GM23338 (cell line): ENCODE results near the gene KDM6B. TPM values are rescaled to one million over a fixed set of nuclear protein-coding genes. Genes with fewer than 3 reads are reported as not detected.

Experiments
- ATAC-seq: fragments of 200-7000 bp; cut with Tn5 transposase; 3 replicates; pipeline ENCODE4 v1.9.1; 2020
- DNase-seq: peaks from one replicate; pipeline ENCODE4 v3.0.0-alpha.2; 2015; ENCODE audit warnings: low spot score
- H2AFZ ChIP-seq: fragments of 200-600 bp; sonication (generic); 2 replicates; pipeline ENCODE4 v1.8.0; 2016; ENCODE audit warnings: antibody characterized with exemption, mild to moderate bottlenecking, moderate library complexity
- H3F3A ChIP-seq: fragments of 200-600 bp; sonication (generic); replicated peaks from 2 replicates; pipeline ENCODE4 v1.8.0; 2017; ENCODE audit warnings: antibody characterized with exemption, mixed run types, low read depth
- H3K27ac ChIP-seq: fragments of 200-600 bp; sonication (generic); 2 replicates; pipeline ENCODE4 v1.6.1; 2016; ENCODE audit warnings: low read depth
- H3K27me3 ChIP-seq: fragments of 200-600 bp; sonication (generic); 2 replicates; pipeline ENCODE4 v1.8.0; 2016; ENCODE audit warnings: mild to moderate bottlenecking, mixed run types, moderate library complexity; ENCODE audit not compliant: insufficient read depth
- H3K36me3 ChIP-seq: fragments of 200-600 bp; sonication (generic); 2 replicates; pipeline ENCODE4 v1.8.0; 2016; ENCODE audit warnings: mild to moderate bottlenecking; ENCODE audit not compliant: insufficient read depth
- H3K4me1 ChIP-seq: fragments of 200-600 bp; sonication (generic); 2 replicates; pipeline ENCODE4 v1.8.0; 2016; ENCODE audit warnings: mild to moderate bottlenecking, moderate library complexity; ENCODE audit not compliant: insufficient read depth
- H3K4me2 ChIP-seq: fragments of 200-600 bp; sonication (generic); 2 replicates; pipeline ENCODE4 v1.7.1; 2017; ENCODE audit warnings: mixed run types
- H3K4me3 ChIP-seq: fragments of 200-600 bp; sonication (generic); 2 replicates; pipeline ENCODE4 v1.6.1; 2016; ENCODE audit warnings: mixed run types
- H3K79me2 ChIP-seq: fragments of 200-600 bp; sonication (generic); replicated peaks from 2 replicates; pipeline ENCODE4 v1.8.0; 2017; ENCODE audit warnings: mild to moderate bottlenecking; ENCODE audit not compliant: insufficient read depth
- H3K9me2 ChIP-seq: fragments of 200-600 bp; sonication (generic); 2 replicates; pipeline ENCODE4 v1.8.0; 2017; ENCODE audit not compliant: insufficient read depth
- H4K20me1 ChIP-seq: fragments of 200-600 bp; sonication (generic); replicated peaks from 2 replicates; pipeline ENCODE4 v1.8.0; 2017; ENCODE audit warnings: mild to moderate bottlenecking; ENCODE audit not compliant: insufficient read depth
- H3K27ac Mint-ChIP-seq: 2 replicates; pipeline ENCODE4 v1.8.0; 2020; ENCODE audit warnings: inconsistent platforms, mild to moderate bottlenecking, moderate library complexity, mixed read lengths
- H3K27me3 Mint-ChIP-seq: 3 replicates; pipeline ENCODE4 v1.8.0; 2022; ENCODE audit warnings: low read depth, mild to moderate bottlenecking, moderate library complexity, mixed read lengths, inconsistent platforms; ENCODE audit not compliant: insufficient read depth, poor library complexity
- H3K36me3 Mint-ChIP-seq: 3 replicates; pipeline ENCODE4 v1.8.0; 2021; ENCODE audit warnings: low read depth, mild to moderate bottlenecking, inconsistent platforms, moderate library complexity, mixed read lengths
- H3K4me1 Mint-ChIP-seq: 3 replicates; pipeline ENCODE4 v1.8.0; 2020; ENCODE audit warnings: mild to moderate bottlenecking, inconsistent platforms, mixed read lengths
- H3K4me3 Mint-ChIP-seq: 3 replicates; pipeline ENCODE4 v1.8.0; 2021; ENCODE audit warnings: moderate library complexity, mild to moderate bottlenecking, inconsistent platforms, mixed read lengths
- H3K9me3 Mint-ChIP-seq: 3 replicates; pipeline ENCODE4 v1.8.0; 2020; ENCODE audit warnings: moderate library complexity, mild to moderate bottlenecking, inconsistent platforms, mixed read lengths
- CREB1 ChIP-seq: fragments of 250-450 bp; sonication (Bioruptor Pico); IDR thresholded peaks from 2 replicates; pipeline ENCODE4 v1.5.0; 2020; ENCODE audit warnings: low read depth, mild to moderate bottlenecking, moderate library complexity
- EZH2 ChIP-seq: fragments of 200-600 bp; sonication (generic); IDR thresholded peaks from one replicate; pipeline ENCODE4 v1.8.0; 2017; ENCODE audit warnings: antibody characterized with exemption, mild to moderate bottlenecking, low read depth; ENCODE audit not compliant: unreplicated experiment
- EZH2phosphoT487 ChIP-seq: fragments of 200-600 bp; sonication (generic); IDR thresholded peaks from one replicate; pipeline ENCODE4 v1.8.1; 2018; ENCODE audit warnings: antibody characterized with exemption; ENCODE audit not compliant: unreplicated experiment
- JUNB ChIP-seq: IDR thresholded peaks from one replicate; pipeline ENCODE4 v1.6.1; 2016; ENCODE audit warnings: antibody characterized with exemption; ENCODE audit not compliant: unreplicated experiment
- NANOG ChIP-seq: IDR thresholded peaks from 2 replicates; pipeline ENCODE4 v1.6.1; 2016; ENCODE audit warnings: antibody characterized with exemption, borderline replicate concordance
- POLR2AphosphoS5 ChIP-seq: IDR thresholded peaks from 2 replicates; pipeline ENCODE4 v1.6.1; 2016; ENCODE audit warnings: antibody characterized with exemption, low read depth
- STAT1 ChIP-seq: IDR thresholded peaks from one replicate; pipeline ENCODE4 v1.6.1; 2016; ENCODE audit warnings: antibody characterized with exemption; ENCODE audit not compliant: unreplicated experiment
- ZNF114 ChIP-seq: fragments of 250-450 bp; sonication (Bioruptor Pico); IDR thresholded peaks from 2 replicates; pipeline ENCODE4 v1.5.0; 2020; ENCODE audit warnings: mild to moderate bottlenecking, moderate library complexity
- ZNF331 ChIP-seq: fragments of 250-450 bp; sonication (Bioruptor Pico); IDR thresholded peaks from 2 replicates; pipeline ENCODE4 v1.5.0; 2020; ENCODE audit warnings: low read depth, mild to moderate bottlenecking, moderate library complexity
- polyA plus RNA-seq: library from polyadenylated mRNA; unstranded; fragments of >200 nt; fragmentation: Nextera tagmentation; extraction: Ambion mirVana; gene quantifications from 2 replicates; pipeline ENCODE4 v1.2.1, GENCODE V29; 2016
- total RNA-seq: library from RNA; depleted of rRNA; stranded (reverse); fragments of >200 nt; shearing (Covaris generic); gene quantifications from 2 replicates; pipeline ENCODE4 v1.2.3, GENCODE V29; 2014
- TF ChIP-seq, protein P1 (sequence below): IDR thresholded peaks from 2 replicates; pipeline ENCODE4 v1.6.1; 2016; ENCODE audit warnings: antibody characterized with exemption
- TF ChIP-seq, protein P2 (sequence below): IDR thresholded peaks from one replicate; pipeline ENCODE4 v1.6.1; 2018; ENCODE audit warnings: antibody characterized with exemption; ENCODE audit not compliant: unreplicated experiment
- TF ChIP-seq, protein P3 (sequence below): fragments of 250-450 bp; sonication (Bioruptor Pico); IDR thresholded peaks from 2 replicates; pipeline ENCODE4 v1.5.0; 2020; ENCODE audit warnings: mild to moderate bottlenecking, moderate library complexity
- TF ChIP-seq, protein P4 (sequence below), 2 experiments: fragments of 200-600 bp in 1 of 2; sonication (generic) in 1 of 2; conservative IDR thresholded peaks; 2 replicates each; pipeline versions ENCODE4 v1.5.1 to v1.6.1; 2016 to 2017; ENCODE audit warnings: antibody characterized with exemption in 2 of 2, low read depth in 2 of 2, mild to moderate bottlenecking in 2 of 2, moderate library complexity in 1 of 2

KDM6B gene
- total and polyA plus RNA-seq, 2 experiments from 2014 or later, result 1.1 to 1.4 TPM

DNA sequence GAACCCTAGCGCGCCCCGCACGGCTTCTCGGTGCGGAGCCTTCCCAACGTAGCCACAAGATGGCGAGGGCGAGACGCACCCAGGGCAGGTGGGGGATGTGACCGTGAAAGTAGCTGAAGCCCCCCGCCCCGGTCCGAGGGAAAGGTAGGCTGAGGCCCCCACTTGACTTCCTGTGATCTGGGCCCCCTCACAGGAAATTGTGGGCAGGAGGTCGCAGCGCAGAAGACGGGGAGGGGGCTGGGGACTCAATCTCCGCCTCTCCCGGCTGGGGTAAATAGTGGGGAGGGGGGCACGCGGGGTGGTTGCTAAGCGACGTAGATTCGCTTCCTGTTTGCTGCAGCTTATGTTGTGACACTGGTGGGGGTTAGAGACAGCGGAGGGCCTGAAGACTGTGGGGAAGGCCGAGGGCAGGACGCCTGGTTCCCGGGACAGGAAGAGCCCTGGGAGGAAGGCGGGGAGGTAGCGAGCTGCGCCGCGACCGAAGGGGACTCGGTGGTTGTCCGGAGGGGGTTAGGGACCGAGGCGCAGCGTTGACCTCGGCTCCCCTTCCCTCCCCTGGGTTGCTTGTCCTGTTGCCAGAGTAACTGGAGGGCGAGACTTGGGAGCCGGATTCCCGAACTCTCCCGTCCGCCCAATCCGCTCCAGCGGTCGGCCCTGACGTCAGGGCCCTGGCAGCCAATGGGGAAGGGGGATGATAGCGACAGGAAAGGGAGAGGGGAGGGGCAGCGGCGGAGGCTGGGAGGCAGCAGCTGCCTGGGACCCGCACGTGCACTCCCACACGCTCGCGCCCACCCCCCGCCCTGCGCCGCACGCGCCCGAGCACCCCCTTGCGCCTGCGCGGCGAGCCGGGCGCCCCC lies 1.2 kb downstream of the KDM6B start:
- Histone ChIP-seq H3K4me3 (peak overlapping the region; percentile 95), H3K79me2 (no peaks in the 10 kb centered on the region), H3K27me3 (peaks cover 75% of the 10 kb centered on the region), H4K20me1 (peaks cover 2% of the 10 kb centered on the region), H3K4me1 (peaks cover 23% of the 10 kb centered on the region), H3K4me2 (peak overlapping the region; percentile 100), H3K36me3 (no peaks in the 10 kb centered on the region), H3K9me2 (no peaks in the 10 kb centered on the region), H3F3A (peaks cover 22% of the 10 kb centered on the region), H3K27ac (no peak overlapping the region), H2AFZ (peak overlapping the region; percentile 88; the same call in 1 of the 2 replicates)
- H3K27ac Mint-ChIP-seq, result peak overlapping the region; percentile 94
- H3K27me3 Mint-ChIP-seq, result peaks cover 65% of the 10 kb centered on the region
- no peaks in the 10 kb centered on the region; the same call in 2 of the 3 replicates for H3K9me3 Mint-ChIP-seq
- TF ChIP-seq, protein P1, sequence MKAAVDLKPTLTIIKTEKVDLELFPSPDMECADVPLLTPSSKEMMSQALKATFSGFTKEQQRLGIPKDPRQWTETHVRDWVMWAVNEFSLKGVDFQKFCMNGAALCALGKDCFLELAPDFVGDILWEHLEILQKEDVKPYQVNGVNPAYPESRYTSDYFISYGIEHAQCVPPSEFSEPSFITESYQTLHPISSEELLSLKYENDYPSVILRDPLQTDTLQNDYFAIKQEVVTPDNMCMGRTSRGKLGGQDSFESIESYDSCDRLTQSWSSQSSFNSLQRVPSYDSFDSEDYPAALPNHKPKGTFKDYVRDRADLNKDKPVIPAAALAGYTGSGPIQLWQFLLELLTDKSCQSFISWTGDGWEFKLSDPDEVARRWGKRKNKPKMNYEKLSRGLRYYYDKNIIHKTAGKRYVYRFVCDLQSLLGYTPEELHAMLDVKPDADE, result 0 out of 2 replicates have a peak, but pooled peaks have one; percentile 12
- TF ChIP-seq ZNF331 (CRISPR knock-in tag), result no peak
- TF ChIP-seq, protein P2, sequence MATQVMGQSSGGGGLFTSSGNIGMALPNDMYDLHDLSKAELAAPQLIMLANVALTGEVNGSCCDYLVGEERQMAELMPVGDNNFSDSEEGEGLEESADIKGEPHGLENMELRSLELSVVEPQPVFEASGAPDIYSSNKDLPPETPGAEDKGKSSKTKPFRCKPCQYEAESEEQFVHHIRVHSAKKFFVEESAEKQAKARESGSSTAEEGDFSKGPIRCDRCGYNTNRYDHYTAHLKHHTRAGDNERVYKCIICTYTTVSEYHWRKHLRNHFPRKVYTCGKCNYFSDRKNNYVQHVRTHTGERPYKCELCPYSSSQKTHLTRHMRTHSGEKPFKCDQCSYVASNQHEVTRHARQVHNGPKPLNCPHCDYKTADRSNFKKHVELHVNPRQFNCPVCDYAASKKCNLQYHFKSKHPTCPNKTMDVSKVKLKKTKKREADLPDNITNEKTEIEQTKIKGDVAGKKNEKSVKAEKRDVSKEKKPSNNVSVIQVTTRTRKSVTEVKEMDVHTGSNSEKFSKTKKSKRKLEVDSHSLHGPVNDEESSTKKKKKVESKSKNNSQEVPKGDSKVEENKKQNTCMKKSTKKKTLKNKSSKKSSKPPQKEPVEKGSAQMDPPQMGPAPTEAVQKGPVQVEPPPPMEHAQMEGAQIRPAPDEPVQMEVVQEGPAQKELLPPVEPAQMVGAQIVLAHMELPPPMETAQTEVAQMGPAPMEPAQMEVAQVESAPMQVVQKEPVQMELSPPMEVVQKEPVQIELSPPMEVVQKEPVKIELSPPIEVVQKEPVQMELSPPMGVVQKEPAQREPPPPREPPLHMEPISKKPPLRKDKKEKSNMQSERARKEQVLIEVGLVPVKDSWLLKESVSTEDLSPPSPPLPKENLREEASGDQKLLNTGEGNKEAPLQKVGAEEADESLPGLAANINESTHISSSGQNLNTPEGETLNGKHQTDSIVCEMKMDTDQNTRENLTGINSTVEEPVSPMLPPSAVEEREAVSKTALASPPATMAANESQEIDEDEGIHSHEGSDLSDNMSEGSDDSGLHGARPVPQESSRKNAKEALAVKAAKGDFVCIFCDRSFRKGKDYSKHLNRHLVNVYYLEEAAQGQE, result no peak
- peak; percentile 24; the same call in 1 of the 2 replicates for TF ChIP-seq POLR2AphosphoS5
- TF ChIP-seq ZNF114 (CRISPR knock-in tag), result no peak
- TF ChIP-seq STAT1, result no peak
- peak; percentile 85 for TF ChIP-seq CREB1 (CRISPR knock-in tag)
- no peak for TF ChIP-seq JUNB
- TF ChIP-seq, protein P3, sequence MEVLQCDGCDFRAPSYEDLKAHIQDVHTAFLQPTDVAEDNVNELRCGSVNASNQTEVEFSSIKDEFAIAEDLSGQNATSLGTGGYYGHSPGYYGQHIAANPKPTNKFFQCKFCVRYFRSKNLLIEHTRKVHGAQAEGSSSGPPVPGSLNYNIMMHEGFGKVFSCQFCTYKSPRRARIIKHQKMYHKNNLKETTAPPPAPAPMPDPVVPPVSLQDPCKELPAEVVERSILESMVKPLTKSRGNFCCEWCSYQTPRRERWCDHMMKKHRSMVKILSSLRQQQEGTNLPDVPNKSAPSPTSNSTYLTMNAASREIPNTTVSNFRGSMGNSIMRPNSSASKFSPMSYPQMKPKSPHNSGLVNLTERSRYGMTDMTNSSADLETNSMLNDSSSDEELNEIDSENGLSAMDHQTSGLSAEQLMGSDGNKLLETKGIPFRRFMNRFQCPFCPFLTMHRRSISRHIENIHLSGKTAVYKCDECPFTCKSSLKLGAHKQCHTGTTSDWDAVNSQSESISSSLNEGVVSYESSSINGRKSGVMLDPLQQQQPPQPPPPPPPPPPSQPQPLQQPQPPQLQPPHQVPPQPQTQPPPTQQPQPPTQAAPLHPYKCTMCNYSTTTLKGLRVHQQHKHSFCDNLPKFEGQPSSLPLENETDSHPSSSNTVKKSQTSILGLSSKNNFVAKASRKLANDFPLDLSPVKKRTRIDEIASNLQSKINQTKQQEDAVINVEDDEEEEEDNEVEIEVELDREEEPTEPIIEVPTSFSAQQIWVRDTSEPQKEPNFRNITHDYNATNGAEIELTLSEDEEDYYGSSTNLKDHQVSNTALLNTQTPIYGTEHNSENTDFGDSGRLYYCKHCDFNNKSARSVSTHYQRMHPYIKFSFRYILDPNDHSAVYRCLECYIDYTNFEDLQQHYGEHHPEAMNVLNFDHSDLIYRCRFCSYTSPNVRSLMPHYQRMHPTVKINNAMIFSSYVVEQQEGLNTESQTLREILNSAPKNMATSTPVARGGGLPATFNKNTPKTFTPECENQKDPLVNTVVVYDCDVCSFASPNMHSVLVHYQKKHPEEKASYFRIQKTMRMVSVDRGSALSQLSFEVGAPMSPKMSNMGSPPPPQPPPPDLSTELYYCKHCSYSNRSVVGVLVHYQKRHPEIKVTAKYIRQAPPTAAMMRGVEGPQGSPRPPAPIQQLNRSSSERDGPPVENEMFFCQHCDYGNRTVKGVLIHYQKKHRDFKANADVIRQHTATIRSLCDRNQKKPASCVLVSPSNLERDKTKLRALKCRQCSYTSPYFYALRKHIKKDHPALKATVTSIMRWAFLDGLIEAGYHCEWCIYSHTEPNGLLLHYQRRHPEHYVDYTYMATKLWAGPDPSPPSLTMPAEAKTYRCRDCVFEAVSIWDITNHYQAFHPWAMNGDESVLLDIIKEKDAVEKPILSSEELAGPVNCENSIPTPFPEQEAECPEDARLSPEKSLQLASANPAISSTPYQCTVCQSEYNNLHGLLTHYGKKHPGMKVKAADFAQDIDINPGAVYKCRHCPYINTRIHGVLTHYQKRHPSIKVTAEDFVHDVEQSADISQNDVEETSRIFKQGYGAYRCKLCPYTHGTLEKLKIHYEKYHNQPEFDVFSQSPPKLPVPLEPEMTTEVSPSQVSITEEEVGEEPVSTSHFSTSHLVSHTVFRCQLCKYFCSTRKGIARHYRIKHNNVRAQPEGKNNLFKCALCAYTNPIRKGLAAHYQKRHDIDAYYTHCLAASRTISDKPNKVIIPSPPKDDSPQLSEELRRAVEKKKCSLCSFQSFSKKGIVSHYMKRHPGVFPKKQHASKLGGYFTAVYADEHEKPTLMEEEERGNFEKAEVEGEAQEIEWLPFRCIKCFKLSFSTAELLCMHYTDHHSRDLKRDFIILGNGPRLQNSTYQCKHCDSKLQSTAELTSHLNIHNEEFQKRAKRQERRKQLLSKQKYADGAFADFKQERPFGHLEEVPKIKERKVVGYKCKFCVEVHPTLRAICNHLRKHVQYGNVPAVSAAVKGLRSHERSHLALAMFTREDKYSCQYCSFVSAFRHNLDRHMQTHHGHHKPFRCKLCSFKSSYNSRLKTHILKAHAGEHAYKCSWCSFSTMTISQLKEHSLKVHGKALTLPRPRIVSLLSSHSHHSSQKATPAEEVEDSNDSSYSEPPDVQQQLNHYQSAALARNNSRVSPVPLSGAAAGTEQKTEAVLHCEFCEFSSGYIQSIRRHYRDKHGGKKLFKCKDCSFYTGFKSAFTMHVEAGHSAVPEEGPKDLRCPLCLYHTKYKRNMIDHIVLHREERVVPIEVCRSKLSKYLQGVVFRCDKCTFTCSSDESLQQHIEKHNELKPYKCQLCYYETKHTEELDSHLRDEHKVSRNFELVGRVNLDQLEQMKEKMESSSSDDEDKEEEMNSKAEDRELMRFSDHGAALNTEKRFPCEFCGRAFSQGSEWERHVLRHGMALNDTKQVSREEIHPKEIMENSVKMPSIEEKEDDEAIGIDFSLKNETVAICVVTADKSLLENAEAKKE (CRISPR knock-in tag), result no peak
- TF ChIP-seq EZH2phosphoT487, result no peak
- TF ChIP-seq EZH2, result no peak
- no peak for TF ChIP-seq NANOG
- TF ChIP-seq, protein P4, sequence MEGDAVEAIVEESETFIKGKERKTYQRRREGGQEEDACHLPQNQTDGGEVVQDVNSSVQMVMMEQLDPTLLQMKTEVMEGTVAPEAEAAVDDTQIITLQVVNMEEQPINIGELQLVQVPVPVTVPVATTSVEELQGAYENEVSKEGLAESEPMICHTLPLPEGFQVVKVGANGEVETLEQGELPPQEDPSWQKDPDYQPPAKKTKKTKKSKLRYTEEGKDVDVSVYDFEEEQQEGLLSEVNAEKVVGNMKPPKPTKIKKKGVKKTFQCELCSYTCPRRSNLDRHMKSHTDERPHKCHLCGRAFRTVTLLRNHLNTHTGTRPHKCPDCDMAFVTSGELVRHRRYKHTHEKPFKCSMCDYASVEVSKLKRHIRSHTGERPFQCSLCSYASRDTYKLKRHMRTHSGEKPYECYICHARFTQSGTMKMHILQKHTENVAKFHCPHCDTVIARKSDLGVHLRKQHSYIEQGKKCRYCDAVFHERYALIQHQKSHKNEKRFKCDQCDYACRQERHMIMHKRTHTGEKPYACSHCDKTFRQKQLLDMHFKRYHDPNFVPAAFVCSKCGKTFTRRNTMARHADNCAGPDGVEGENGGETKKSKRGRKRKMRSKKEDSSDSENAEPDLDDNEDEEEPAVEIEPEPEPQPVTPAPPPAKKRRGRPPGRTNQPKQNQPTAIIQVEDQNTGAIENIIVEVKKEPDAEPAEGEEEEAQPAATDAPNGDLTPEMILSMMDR (conservative IDR thresholded peaks at IDR 0.05; ENCODE audit: low read depth in 2 of 2), result peak; percentile 66 to 86
- H3K4me1 Mint-ChIP-seq, result peaks cover 31% of the 10 kb centered on the region
- DNase-seq (peak; percentile 99), ATAC-seq (peak; percentile 52)
- H3K4me3 Mint-ChIP-seq, result peak overlapping the region; percentile 93
- H3K36me3 Mint-ChIP-seq, result no peaks in the 10 kb centered on the region
